GM23248 (cell line): ENCODE results near the gene PHIP. TPM values are rescaled to one million over a fixed set of nuclear protein-coding genes. Genes with fewer than 3 reads are reported as not detected.

Experiments used
- DNase-seq: peaks from one replicate; pipeline ENCODE4 v3.0.0-alpha.2; 2015
- H2AFZ ChIP-seq: fragments of 200-600 bp; sonication (generic); 2 replicates; pipeline ENCODE4 v1.6.1; 2016; ENCODE audit warnings: antibody characterized with exemption
- H3F3A ChIP-seq: fragments of 200-600 bp; sonication (generic); 2 replicates; pipeline ENCODE4 v1.6.1; 2016; ENCODE audit warnings: mild to moderate bottlenecking, antibody characterized with exemption, mixed run types; ENCODE audit not compliant: insufficient read depth
- H3K27ac ChIP-seq: fragments of 200-600 bp; sonication (generic); 2 replicates; pipeline ENCODE4 v1.5.1; 2016; ENCODE audit warnings: mild to moderate bottlenecking
- H3K27me3 ChIP-seq: fragments of 200-600 bp; sonication (generic); replicated peaks from 2 replicates; pipeline ENCODE4 v1.6.1; 2016; ENCODE audit warnings: mild to moderate bottlenecking; ENCODE audit not compliant: insufficient read depth
- H3K36me3 ChIP-seq: fragments of 200-600 bp; sonication (generic); 2 replicates; pipeline ENCODE4 v1.6.1; 2016; ENCODE audit warnings: low read depth, mild to moderate bottlenecking
- H3K4me1 ChIP-seq: fragments of 200-600 bp; sonication (generic); 2 replicates; pipeline ENCODE4 v1.6.1; 2016; ENCODE audit warnings: mild to moderate bottlenecking; ENCODE audit not compliant: insufficient read depth
- H3K4me2 ChIP-seq: fragments of 200-600 bp; sonication (generic); one replicate; pipeline ENCODE4 v1.6.1; 2016; ENCODE audit warnings: mild to moderate bottlenecking; ENCODE audit not compliant: unreplicated experiment
- H3K4me3 ChIP-seq: fragments of 200-600 bp; sonication (generic); 2 replicates; pipeline ENCODE4 v1.5.1; 2016; ENCODE audit warnings: mild to moderate bottlenecking
- H3K79me2 ChIP-seq: fragments of 200-600 bp; sonication (generic); 2 replicates; pipeline ENCODE4 v1.6.1; 2016; ENCODE audit warnings: mild to moderate bottlenecking; ENCODE audit not compliant: insufficient read depth
- H3K9ac ChIP-seq: fragments of 200-600 bp; sonication (generic); 2 replicates; pipeline ENCODE4 v1.6.1; 2016; ENCODE audit warnings: mild to moderate bottlenecking
- H3K9me2 ChIP-seq: fragments of 200-600 bp; sonication (generic); 2 replicates; pipeline ENCODE4 v1.6.1; 2016; ENCODE audit warnings: mixed run types, mild to moderate bottlenecking, moderate library complexity; ENCODE audit not compliant: insufficient read depth
- H3K9me3 ChIP-seq: fragments of 200-600 bp; sonication (generic); one replicate; pipeline ENCODE4 v1.6.1; 2017; ENCODE audit warnings: low read depth
- H4K20me1 ChIP-seq: fragments of 200-600 bp; sonication (generic); 2 replicates; pipeline ENCODE4 v1.6.0; 2016; ENCODE audit not compliant: insufficient read depth
- EZH2 ChIP-seq: fragments of 200-600 bp; sonication (generic); IDR thresholded peaks from 2 replicates; pipeline ENCODE4 v1.6.1; 2018; ENCODE audit warnings: antibody characterized with exemption, mild to moderate bottlenecking; ENCODE audit not compliant: insufficient read depth, poor library complexity, severe bottlenecking
- EZH2phosphoT487 ChIP-seq: fragments of 200-600 bp; sonication (generic); IDR thresholded peaks from 2 replicates; pipeline ENCODE4 v1.6.1; 2018; ENCODE audit warnings: antibody characterized with exemption, moderate library complexity, mild to moderate bottlenecking, low read depth; ENCODE audit not compliant: insufficient read depth
- WGBS, 2 experiments: methylation state at CpG; one replicate each; pipeline ENCODE4 v1.1.6; 2015 to 2017; ENCODE audit warnings: low lambda C conversion rate in 2 of 2, low coverage in 1 of 2; ENCODE audit errors: missing lambda C conversion rate in 2 of 2; 5-methylcytosine and 5-hydroxymethylcytosine counted together
- in situ Hi-C: fragments of 300-500 bp; cut with MboI; formaldehyde crosslinking; loops from 2 replicates; pipeline ENCODE4 v1.15.0; 2020
- polyA plus RNA-seq: library from polyadenylated mRNA; unstranded; fragments of >200 nt; fragmentation: Nextera tagmentation; extraction: Ambion mirVana; gene quantifications from 2 replicates; pipeline ENCODE4 v1.2.1, GENCODE V29; 2016
- total RNA-seq: library from RNA; depleted of rRNA; stranded (reverse); fragments of >200 nt; shearing (Covaris generic); gene quantifications from 2 replicates; pipeline ENCODE4 v1.2.3, GENCODE V29; 2014

PHIP gene
- total and polyA plus RNA-seq, 2 experiments from 2014 or later = 9.0 to 14.5 TPM

GRCh38 chr6:79073888-79074287, 4.2 kb downstream of the PHIP start:
- no peaks in the 10 kb centered on the region for H3K9me2 ChIP-seq
- H3K9me3 ChIP-seq = no peaks in the 10 kb centered on the region
- in situ Hi-C loops = no loop called here
- H3K4me3 ChIP-seq = 0 out of 2 replicates have a peak overlapping the region, but pooled peaks have one; percentile 2
- peak overlapping the region; percentile 97 for H3K4me2 ChIP-seq
- peaks cover 25% of the 10 kb centered on the region for H3F3A ChIP-seq
- peaks cover 76% of the 10 kb centered on the region for H3K79me2 ChIP-seq
- peaks cover 20% of the 10 kb centered on the region for H3K4me1 ChIP-seq
- H3K9ac ChIP-seq = no peak overlapping the region
- H3K36me3 ChIP-seq = no peaks in the 10 kb centered on the region
- no peaks in the 10 kb centered on the region for H3K27me3 ChIP-seq
- WGBS, 2 experiments = 100% methylated on average over 1 of the region's 1 CpG
- no peaks in the 10 kb centered on the region for H4K20me1 ChIP-seq
- no peak overlapping the region for H3K27ac ChIP-seq
- H2AFZ ChIP-seq = peak overlapping the region; percentile 25
- no peak for DNase-seq
- TF ChIP-seq EZH2phosphoT487 (no peak), EZH2 (no peak)

GRCh38 chr6:79072640-79073181, 5.3 kb downstream of the PHIP start:
- no peaks in the 10 kb centered on the region for H3K9me3 ChIP-seq
- TF ChIP-seq EZH2phosphoT487 = no peak
- no peak for TF ChIP-seq EZH2
- 96 to 99% methylated on average over 3 of the region's 3 CpGs for WGBS, 2 experiments
- H3K36me3 ChIP-seq = no peaks in the 10 kb centered on the region
- H3K27ac ChIP-seq = no peak overlapping the region
- in situ Hi-C loops = no loop called here
- H2AFZ ChIP-seq = no peak overlapping the region
- peaks cover 20% of the 10 kb centered on the region for H3K4me1 ChIP-seq
- DNase-seq = no peak
- H3K27me3 ChIP-seq = no peaks in the 10 kb centered on the region
- no peak overlapping the region for H3K9ac ChIP-seq
- peaks cover 22% of the 10 kb centered on the region for H3F3A ChIP-seq
- peaks cover 88% of the 10 kb centered on the region for H3K79me2 ChIP-seq
- H4K20me1 ChIP-seq = no peaks in the 10 kb centered on the region
- no peak overlapping the region for H3K4me2 ChIP-seq
- H3K4me3 ChIP-seq = no peak overlapping the region
- H3K9me2 ChIP-seq = no peaks in the 10 kb centered on the region

GRCh38 chr6:79071547-79071946, 6.5 kb downstream of the PHIP start:
- Histone ChIP-seq H3K4me2 (no peak overlapping the region), H3K4me1 (peaks cover 20% of the 10 kb centered on the region), H3K9me2 (no peaks in the 10 kb centered on the region), H3K36me3 (no peaks in the 10 kb centered on the region), H3K27me3 (no peaks in the 10 kb centered on the region), H3K9me3 (no peaks in the 10 kb centered on the region), H2AFZ (no peak overlapping the region), H3K9ac (no peak overlapping the region), H3F3A (peaks cover 20% of the 10 kb centered on the region), H3K27ac (no peak overlapping the region), H3K79me2 (peaks cover 99% of the 10 kb centered on the region), H3K4me3 (no peak overlapping the region), H4K20me1 (no peaks in the 10 kb centered on the region)
- TF ChIP-seq EZH2phosphoT487 (no peak), EZH2 (no peak)
- DNase-seq = no peak
- in situ Hi-C loops = no loop called here

GRCh38 chr6:79070206-79070825, 7.7 kb downstream of the PHIP start:
- H3K9me2 ChIP-seq = no peaks in the 10 kb centered on the region
- H3K4me2 ChIP-seq = no peak overlapping the region
- no peaks in the 10 kb centered on the region for H3K36me3 ChIP-seq
- no peak overlapping the region for H2AFZ ChIP-seq
- H3K4me1 ChIP-seq = peaks cover 17% of the 10 kb centered on the region
- 95 to 99% methylated on average over 5 of the region's 5 CpGs for WGBS, 2 experiments
- no peak overlapping the region for H3K4me3 ChIP-seq
- H4K20me1 ChIP-seq = no peaks in the 10 kb centered on the region
- H3K9me3 ChIP-seq = no peaks in the 10 kb centered on the region
- TF ChIP-seq EZH2phosphoT487 = no peak
- no peak for TF ChIP-seq EZH2
- peaks cover 99% of the 10 kb centered on the region for H3K79me2 ChIP-seq
- DNase-seq = peak; percentile 7
- peaks cover 8% of the 10 kb centered on the region for H3F3A ChIP-seq
- in situ Hi-C loops = no loop called here
- no peak overlapping the region for H3K27ac ChIP-seq
- no peak overlapping the region for H3K9ac ChIP-seq
- no peaks in the 10 kb centered on the region for H3K27me3 ChIP-seq
